NCI-H2081 treated with DMSO at 0.1 percent for 48 hours (cell line): ENCODE data around the gene KANSL2.
A peak's percentile ranks its signal among the peaks of the same experiment; 100 is the strongest.
"Not testable (repeated sequence)": the region's sequence is repeated elsewhere in the genome, so short reads cannot be mapped to it uniquely, and the experiment has no call there.

ENCODE experiments used
- DNase-seq: peaks from one replicate; lab custom pipeline; 2025; lab: John Stamatoyannopoulos, UW

KANSL2 gene, protein sequence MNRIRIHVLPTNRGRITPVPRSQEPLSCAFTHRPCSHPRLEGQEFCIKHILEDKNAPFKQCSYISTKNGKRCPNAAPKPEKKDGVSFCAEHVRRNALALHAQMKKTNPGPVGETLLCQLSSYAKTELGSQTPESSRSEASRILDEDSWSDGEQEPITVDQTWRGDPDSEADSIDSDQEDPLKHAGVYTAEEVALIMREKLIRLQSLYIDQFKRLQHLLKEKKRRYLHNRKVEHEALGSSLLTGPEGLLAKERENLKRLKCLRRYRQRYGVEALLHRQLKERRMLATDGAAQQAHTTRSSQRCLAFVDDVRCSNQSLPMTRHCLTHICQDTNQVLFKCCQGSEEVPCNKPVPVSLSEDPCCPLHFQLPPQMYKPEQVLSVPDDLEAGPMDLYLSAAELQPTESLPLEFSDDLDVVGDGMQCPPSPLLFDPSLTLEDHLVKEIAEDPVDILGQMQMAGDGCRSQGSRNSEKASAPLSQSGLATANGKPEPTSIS

DNA sequence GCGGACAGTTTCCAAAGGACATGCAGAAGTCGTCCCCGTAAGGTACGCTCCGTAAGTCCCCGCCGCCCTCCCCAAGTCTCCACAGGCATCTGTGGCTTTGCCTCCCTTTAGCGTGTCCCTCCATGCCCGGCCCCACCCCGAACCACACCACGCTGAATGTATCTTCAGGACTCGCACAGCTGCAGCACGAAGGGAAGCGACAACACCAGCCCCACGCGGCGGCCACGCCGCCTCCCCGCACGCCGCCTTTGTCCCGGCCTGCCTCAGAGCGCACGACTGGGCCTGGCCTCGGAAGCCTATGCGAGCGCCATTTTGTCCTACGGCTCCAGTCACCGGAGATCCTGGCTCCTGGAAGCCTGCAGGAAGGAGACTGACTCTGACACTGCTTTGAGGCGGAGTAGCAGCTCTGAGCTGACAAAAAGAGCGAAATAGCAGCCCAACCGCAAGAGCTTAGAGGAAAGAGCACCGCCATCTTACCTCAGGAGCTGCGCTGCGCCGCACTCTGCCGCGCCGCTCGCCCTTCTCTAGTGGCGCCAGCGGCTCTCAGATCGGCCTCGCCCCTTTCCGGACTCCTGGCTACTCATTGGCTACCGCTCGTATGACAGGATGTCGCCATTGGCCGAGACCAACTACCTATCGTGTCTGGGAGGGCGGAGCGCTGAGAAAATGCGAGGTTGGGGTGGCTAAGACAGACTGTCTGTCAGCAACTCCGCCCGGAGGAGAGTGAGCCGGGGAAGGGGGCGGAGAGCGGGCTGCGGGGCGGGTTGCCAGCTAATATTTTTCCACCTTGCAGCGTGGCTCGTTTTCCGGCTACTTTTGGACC lies at the start of gene KANSL2:
Gene KANSL2, minus strand, starts transcription at position 529 of the 823 bp plus-strand sequence. CDS start 606 bp downstream, outside the sequence.
- peak; percentile 96 for DNase-seq

DNA sequence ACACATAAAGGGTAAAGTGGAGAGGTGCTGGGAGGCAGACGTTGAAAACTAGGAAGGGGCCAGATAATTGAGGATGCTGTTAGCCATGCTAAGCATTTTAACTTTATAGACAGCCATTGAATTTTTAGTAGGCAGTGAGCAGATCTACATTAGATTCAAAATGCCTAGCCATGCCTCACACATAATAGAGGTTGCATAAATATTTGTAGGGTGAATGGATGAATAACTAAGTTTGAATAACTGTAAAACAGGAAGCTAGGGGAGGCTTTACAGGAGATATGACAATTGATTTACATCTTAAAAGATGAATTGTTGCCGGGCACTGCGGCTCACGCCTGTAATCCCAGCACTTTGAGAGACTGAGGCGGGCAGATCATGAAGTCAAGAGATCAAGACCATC lies 46.8 kb upstream of the KANSL2 start:
- DNase-seq, result no peak

DNA sequence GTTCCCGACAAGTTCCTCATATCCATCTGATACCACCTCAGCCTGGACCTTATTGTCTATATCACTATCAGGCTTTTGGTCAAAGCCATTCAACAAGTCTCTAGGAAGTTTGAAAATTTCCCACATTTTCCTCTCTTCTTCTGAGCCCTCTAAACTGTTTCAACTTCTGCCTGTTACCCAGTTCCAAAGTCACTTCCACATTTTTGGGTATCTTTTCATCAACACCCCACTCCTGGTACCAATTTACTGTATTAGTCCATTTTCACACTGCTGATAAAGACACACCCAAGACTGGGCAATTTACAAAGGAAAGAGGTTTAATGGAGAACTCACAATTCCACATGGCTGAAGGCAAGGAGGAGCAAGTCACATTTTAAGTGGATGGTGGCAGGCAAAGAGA lies 38.7 kb upstream of the KANSL2 start:
- DNase-seq, result not testable (repeated sequence)

DNA sequence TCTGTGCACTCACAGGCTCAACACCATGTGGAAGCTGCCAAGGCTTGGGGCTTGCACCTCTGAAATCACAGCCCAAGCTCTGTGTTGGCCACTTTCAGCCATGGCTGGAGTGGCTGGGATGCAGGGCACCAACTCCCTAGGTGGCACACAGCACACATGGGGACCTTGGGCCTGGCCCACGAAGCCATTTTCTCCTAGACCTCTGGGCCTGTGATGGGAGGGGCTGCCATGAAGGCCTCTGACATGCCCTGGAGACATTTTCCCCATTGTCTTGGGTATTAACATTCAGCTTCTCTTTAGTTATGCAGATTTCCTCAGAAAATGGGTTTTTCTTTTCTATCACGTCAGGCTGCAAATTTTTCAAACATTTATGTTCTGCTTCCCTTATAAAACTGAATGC lies 38.1 kb upstream of the KANSL2 start:
- DNase-seq, result not testable (repeated sequence)

DNA sequence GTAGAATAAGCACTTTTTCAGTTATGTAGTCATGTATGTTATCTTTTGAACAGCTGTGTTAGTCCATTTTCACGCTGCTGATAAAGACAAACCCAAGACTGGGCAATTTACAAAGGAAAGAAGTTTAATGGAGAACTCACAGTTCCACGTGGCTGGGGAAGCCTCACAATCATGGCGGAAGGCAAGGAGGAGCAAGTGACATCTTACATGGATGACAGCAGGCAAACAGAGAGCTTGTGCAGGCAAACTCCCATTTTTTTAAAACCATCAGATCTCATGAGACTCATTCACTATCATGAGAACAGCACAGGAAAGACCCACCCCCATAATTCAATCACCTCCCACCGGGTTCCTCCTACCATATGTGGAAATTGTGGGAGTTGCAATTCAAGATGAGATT lies 37.0 kb upstream of the KANSL2 start:
- not testable (repeated sequence) for DNase-seq

DNA sequence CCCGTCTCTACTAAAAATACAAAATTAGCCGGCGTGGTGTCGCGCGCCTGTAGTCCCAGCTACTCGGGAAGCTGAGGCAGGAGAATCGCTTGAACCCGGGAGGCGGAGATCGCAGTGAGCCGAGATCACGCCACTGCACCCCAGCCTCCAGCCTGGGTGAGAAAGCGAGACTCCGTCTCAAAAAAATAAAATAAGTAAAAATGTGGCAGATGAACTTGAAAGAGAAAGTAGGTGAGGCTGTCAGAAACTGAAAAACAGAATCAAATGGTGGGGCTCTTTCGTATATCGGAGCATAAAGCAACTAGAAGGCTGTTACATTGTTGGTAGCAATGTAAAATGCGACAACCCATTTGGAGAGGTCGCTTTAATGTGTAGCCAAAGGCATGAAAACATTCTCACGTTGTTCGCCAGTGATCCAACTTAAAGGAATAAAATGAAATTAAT lies 35.2 kb upstream of the KANSL2 start:
- no peak for DNase-seq

DNA sequence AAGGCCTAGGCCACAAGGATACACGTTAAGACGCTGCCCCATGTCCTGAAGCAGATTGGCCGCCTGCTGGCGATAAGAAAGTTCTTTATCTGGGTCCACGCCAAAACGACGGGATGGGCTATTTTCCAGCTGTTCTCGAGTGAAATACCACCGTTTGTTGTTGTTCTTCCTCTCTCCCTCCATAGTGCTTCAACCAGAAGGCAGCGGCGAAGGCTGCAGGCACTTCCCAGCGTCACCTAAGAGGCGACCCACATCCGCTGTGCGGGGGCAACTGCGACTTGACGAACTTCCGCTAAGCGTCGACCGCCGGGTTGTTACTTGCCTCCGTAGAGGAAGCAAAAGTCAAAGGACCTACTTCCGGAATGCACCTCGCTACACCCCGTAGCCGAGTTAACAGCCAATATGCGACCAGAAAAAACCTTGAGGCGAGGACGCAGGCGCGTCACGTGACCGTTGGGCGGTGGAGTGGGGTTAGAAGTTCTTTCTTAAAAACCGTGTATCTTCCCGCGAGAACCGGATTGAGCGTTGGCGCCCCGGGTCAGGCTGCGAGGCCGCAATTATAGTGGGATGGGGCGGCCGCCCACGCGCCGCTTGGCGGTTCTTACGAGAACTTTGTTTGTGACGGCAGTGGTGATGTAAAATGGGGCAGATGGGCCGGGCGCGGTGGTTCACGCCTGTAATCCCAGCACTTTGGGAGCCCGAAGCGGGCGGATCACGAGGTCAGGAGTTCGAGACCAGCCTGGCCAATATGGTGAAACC lies 34.6 kb upstream of the KANSL2 start, which contains the start of gene CCNT1:
Gene CCNT1, minus strand, starts transcription at position 215 of the 759 bp plus-strand sequence. Its CDS starts 32 bp downstream, at position 183.
- peak; percentile 97 for DNase-seq

DNA sequence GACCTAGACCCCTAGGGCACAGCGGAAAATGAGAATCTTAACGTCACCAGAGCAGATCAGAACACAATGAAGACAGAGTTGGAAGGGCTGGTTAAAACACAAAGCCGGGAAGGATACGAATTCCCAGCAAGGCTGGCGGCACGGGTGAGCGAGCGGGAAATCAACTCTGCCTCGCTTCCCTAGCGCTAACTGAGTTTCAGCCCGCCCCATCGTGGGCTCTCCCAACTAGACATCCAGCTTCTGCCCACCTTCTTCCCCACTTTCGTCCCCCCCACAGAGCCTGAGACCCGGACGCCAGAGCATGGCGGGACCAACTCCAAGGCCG lies 34.1 kb upstream of the KANSL2 start:
- no peak for DNase-seq

DNA sequence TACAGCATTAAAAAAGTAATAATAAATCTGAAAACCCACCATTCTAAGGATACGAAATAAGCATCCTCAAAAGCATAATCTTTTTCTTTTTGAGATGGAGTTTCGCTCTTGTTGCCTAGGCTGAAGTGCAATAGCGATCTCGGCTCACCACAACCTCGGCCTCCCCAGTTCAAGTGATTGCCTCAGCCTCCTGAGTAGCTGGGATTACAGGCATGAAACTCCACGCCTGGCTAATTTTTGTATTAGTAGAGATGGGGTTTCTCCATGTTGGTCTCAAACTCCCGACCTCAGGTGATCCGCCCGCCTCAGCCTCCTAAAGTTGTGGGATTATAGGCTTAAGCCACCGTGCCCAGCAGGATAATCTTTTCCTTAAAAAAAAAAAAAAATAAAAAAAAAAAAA lies 30.2 kb upstream of the KANSL2 start:
- no peak for DNase-seq

DNA sequence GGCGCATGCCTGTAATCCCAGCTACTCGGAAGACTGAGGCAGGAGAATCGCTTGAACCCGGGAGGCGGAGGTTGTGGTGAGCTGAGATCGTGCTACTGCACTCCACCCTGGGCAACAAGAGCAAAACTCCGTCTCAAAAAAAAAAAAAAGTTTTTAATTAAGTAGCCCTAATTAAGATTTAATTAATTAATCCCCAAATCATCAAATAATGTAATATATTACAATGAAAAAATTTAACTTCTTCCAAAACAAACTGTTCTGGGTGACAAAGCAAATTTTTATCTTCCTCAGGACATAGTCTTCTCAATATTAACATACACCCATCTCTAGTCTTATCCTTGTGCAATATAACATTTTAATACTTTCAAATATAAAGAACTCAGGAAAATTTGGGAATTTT lies 16.8 kb upstream of the KANSL2 start:
- DNase-seq, result not testable (repeated sequence)

DNA sequence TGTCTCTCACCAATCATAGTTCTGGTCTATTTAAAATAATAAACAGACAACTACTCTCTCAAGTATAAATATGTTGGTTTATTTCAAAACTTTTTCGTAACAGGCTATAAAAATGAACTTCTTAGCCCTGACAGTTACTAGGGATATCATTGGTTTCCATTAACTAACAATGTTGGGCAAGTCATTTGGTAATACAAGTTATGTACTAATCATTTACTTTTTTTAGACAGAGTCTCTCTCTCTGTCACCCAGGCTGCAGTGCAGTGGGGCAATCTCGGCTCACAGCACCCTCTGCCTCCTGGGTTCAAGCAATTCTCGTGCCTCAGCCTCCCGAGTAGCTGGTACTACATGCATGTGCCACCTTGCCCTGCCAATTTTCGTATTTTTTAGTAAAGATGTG lies 14.6 kb upstream of the KANSL2 start:
- DNase-seq, result no peak

DNA sequence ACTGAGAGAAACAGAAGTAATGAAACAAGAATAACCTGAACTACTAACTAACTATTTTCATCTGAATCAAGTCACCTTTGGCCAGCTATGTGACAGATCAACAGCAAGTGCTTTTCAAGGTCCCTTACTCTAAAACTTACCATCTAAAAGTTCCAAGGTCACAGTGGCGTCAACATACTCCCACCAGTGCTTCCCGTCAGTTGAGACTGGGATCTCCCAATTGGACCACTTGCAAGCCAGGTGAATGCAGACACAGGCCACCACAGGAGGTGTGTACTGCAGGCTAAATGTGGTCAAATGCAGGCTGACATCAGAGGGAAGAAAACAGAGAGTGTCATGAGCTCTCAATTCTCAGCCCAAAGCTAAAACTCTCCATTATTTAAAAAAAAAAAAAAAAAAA lies 13.8 kb upstream of the KANSL2 start:
- DNase-seq, result no peak

DNA sequence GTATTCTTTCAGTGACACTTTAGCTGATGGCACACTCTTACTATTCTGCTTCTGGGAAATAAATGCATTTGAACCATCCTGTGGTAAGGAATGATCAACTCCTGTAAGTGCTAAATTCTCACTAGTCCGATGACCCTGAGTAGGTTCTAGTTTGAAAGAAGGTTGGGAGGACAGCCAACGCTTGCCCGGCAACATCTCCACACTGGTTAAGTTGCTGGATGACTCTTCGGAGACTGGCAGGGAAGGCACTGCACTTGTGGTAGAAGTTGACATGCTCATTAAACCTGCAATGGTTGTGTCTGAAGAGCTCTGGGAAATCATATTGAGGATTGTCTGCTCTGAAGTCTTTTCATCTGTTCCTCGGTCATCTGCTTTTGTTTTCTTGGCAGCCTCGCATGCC lies 12.0 kb upstream of the KANSL2 start:
- DNase-seq, result no peak

DNA sequence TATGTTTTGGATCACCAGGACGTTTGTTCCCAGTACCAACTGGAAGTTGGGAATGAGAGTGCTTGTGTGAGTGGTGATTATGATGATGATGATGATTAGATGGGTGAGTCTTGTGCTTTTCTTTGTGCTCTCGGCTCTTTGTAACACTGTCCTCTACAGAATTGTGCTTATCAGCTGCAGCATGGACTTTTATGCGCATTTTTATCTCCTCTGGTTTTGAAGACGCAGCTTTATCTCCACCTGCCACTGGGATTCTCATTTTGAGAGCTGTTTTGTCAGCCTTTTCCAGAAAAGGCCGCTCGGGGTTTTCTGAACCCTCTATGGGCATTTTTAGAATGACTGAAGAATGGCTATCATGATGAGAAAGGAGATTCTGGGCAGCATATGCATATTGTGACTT lies 11.5 kb upstream of the KANSL2 start:
- no peak for DNase-seq

DNA sequence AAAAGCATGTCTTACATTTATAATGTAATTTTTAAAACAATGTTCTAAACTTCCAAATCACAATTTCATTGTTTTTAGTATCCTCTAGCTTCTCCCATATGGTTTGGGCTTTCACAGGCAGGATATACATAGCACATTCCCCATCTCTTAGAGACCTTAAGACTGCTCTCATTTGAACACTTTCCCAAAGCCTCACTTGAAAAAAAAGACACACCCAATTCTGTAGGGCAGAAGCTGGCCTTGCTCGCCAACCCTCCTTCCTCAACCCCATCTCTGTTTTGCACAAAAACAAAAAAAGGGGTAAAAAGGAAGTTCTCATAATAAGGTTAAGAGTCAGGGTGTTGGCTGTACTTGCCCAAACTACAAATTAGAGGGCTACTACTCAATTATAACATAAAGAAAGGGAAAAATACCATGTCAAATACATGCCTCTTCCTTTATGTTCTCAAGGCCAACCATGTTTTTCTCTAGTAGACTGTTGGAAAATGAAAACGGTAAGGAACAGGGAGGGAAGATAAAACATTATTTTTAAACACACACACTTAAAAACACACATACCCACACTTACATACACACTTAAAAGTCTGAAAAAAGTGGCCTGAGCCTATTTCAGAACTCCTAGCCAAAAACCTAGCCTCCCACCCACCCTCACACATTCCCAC lies 9.9 kb upstream of the KANSL2 start:
- DNase-seq, result no peak

DNA sequence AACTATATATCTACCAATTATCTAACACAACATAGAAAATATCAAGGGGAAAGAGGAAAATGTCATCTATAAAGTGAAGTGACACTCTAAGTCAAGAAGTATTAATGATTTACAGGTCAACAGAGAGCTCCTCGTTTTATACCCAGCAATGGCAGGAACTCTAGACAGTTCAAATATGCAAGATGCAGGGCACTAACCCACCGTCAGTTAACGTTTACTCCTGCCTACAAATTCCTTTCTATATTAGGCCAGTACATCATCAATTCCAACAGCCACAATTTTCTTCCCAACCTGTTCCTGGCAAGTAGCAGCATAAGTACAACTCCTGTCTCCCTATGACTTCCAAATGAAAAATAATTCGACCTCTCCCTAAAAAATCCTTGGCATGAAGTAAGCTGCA lies 9.0 kb upstream of the KANSL2 start:
- no peak for DNase-seq

DNA sequence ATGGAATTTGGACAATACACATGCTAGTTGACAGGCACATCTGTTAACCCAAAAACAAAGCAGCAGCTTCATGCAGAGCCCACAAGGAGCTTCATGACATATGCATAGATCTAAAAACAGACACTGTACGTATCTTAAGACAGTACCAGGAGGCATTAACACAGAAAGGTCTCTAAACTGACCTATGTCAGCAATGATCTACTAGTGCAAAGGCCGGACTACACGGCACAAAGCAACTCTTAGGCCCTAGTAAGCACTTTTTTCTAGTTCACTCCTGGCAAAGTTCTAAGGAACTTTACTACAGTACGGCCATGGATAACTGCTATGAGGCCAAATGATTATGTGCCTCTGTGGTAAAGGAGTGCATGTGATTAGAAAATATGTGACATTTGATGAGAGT lies 8.4 kb upstream of the KANSL2 start:
- DNase-seq, result no peak

DNA sequence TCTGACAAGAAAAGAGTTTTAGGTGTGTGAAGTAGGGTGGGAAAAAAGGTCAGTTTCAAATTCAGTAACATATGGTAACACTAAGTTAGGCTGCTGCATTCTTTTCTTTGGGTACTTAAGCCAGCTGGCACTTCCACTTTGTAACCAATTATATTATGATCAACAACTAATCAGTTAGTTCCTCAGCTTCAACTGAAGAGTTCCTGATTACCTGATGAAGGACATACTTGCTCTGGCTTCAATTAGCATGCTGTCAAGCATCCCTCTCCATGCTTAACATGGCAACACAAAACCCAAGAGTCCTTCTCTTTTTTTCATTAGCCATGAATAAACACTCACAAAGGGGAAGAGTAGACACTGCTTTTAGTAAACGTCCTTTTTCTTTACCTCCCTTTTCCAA lies 6.8 kb upstream of the KANSL2 start:
- no peak for DNase-seq

DNA sequence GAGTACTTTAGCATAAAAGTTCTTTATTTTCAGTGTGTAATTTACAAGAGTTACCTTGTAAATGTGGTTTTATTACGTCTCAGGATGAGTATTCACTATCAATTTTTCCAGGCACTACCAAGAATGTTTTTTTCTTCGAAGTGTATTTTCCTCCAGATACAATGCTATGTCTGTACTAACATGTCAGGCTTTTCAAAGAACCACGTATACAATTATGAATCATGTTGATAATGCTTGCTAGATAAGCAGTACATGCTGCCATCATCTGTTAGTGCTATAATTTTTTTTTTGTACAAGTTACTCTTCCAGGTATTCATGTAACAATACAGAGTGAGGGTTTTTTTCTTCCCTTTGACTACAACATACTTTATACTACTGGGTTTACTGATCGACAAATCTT lies 5.6 kb upstream of the KANSL2 start:
- DNase-seq, result no peak

DNA sequence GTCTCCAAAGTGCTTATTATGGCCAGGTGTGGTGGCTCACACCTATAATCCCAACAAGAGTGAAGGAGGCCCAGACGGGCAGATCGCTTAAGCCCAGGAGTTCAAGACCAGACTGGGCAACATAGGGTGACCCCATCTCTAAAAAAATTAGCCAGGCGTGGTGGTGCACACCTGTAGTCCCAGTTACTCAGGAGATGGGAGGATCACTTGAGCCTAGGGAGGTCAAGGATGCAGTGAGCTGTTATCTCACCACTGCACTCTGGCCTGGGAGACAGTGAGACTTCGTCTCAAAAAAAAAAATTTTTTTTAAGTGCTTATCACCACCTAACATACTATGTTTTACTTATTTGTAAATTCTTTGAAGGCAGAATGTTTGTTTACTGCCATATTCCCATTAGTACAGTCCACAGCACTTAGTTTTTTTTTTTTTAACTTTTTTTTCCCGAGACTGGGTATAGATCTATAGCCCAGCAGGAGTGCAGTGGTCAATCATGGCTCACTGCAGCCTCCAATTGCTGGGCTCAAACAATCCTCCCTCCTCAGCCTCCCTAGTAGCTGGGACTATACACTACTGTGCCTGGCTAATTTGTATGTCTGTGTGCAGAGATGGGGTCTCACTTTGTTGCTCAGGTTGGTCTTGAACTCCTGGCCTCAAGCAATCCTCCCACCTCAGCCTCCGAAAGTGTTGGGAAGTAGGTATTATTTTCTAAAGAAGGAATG lies 4.7 kb upstream of the KANSL2 start:
- no peak for DNase-seq

DNA sequence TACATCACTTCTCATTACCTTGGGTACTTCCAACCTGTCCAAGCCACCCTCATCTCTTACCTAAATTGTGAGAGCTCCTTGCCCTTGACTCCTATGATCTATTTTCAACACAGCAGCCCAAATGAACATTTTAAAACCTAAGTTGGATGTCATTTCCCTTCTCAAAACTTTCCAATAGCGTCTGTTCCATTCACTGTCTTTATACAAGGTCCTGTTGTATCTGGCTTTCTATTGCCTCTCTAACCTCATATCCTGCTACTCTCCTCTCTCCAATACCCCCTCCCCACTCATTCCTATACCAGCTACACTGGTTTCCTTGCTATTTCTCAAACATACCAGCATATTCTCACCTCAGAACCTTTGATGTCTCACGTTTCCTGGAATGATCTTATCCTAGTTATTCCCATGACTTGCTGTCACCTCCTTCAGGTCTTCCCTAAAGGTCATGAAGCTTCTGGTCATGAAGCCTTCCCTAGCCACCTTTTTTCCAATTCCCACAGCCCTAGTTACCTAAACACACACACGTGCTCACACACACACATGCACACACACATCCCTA lies 4.1 kb upstream of the KANSL2 start:
- DNase-seq, result no peak
